Type B pancreatic cell (in vitro differentiated cells): ENCODE data around the gene DTX1. TPM values are rescaled to one million over a fixed set of nuclear protein-coding genes. Genes with fewer than 3 reads are reported as not detected.
A peak's percentile ranks its signal among the peaks of the same experiment; 100 is the strongest.

ENCODE experiments used
- DNase-seq: peaks from one replicate; pipeline ENCODE4 v3.0.0; 2021; ENCODE audit warnings: mixed read lengths; ENCODE audit not compliant: unreplicated experiment; ENCODE audit errors: extremely low spot score
- H3K27ac Mint-ChIP-seq: 2 replicates; pipeline ENCODE4 v1.8.0; 2021; ENCODE audit warnings: mild to moderate bottlenecking, mixed read lengths
- H3K27me3 Mint-ChIP-seq: 2 replicates; pipeline ENCODE4 v1.8.0; 2021; ENCODE audit warnings: mixed read lengths
- H3K36me3 Mint-ChIP-seq: 2 replicates; pipeline ENCODE4 v1.8.0; 2021; ENCODE audit warnings: mixed read lengths
- H3K4me1 Mint-ChIP-seq: one replicate; pipeline ENCODE4 v1.8.0; 2021; ENCODE audit warnings: mixed read lengths; ENCODE audit not compliant: unreplicated experiment
- H3K4me3 Mint-ChIP-seq: 2 replicates; pipeline ENCODE4 v1.8.0; 2021; ENCODE audit warnings: mild to moderate bottlenecking, mixed read lengths
- H3K9me3 Mint-ChIP-seq: 2 replicates; pipeline ENCODE4 v1.8.0; 2021; ENCODE audit warnings: mixed read lengths
- total RNA-seq: library from RNA; stranded (reverse); gene quantifications from 2 replicates; pipeline ENCODE4 v1.2.1, GENCODE V29; 2021; ENCODE audit warnings: low replicate concordance
- TF ChIP-seq, protein P1 (sequence below): fragments of 200-600 bp; sonication (generic); conservative IDR thresholded peaks from 2 replicates; pipeline ENCODE4 v1.5.0; 2021; ENCODE audit warnings: antibody characterized with exemption, mild to moderate bottlenecking

DTX1 gene
- total RNA-seq, 1 donor from 2014 or later, result 2.4 TPM

DNA sequence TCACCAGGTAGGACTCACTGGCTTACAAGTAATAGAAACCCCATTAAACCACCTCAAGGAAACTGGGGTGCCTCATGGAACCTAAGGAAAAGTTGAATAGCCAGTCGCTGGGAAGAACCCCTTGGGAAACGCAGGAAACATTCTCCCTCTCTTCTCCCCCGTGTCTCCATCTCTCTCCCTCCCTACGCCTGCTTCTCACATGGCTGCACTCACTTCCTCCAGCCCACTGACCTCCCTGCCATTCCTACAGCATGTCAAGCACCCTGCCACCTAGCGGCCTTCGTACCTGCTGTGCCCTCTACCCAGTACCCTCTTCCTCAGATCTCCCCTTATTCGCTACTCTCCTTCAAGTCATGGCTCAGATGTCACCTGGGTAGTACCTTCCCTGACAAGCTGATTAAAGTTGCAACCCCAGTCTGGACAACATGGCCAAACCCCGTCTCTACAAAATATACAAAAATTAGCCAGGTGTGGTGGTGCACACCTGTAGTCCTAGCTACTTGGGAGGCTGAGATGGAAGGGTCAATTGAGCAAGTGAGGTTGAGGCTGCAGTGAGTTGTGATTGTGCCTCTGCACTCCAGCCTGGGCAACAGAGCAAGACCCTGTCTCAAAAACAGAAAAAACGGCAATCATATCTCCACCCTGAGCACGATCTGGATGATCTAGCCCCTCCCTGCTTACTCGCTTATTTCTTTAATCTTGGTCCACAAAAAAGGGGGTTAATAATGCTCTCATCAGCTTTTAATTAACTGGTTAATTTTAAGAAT lies 6.4 kb upstream of the DTX1 start:
- TF ChIP-seq, protein P1, sequence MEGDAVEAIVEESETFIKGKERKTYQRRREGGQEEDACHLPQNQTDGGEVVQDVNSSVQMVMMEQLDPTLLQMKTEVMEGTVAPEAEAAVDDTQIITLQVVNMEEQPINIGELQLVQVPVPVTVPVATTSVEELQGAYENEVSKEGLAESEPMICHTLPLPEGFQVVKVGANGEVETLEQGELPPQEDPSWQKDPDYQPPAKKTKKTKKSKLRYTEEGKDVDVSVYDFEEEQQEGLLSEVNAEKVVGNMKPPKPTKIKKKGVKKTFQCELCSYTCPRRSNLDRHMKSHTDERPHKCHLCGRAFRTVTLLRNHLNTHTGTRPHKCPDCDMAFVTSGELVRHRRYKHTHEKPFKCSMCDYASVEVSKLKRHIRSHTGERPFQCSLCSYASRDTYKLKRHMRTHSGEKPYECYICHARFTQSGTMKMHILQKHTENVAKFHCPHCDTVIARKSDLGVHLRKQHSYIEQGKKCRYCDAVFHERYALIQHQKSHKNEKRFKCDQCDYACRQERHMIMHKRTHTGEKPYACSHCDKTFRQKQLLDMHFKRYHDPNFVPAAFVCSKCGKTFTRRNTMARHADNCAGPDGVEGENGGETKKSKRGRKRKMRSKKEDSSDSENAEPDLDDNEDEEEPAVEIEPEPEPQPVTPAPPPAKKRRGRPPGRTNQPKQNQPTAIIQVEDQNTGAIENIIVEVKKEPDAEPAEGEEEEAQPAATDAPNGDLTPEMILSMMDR, result peak; percentile 53
- Mint-ChIP-seq H3K4me1 (no peaks in the 10 kb centered on the region), H3K36me3 (no peaks in the 10 kb centered on the region), H3K9me3 (no peaks in the 10 kb centered on the region), H3K4me3 (no peak overlapping the region), H3K27ac (no peak overlapping the region), H3K27me3 (peaks cover 88% of the 10 kb centered on the region)
- no peak for DNase-seq

DNA sequence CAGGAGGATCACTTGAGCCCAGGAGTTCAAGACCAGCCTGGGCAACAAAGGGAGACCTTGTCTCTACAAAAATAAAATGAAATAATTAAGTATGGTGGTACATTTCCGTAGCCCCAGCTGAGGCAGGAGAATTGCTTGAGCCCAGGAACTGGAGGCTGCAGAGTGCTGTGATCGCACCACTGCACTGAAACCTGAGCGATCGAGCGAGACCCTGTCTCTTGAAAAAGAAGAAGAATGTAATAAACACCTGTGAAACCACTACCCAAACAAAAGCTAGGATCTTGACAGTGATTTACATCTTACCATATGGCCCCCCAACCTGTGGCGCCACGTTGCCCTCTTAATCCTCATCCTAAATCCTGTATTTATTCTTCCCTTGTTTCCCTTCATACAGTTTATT lies 5.7 kb upstream of the DTX1 start:
- no peaks in the 10 kb centered on the region for H3K36me3 Mint-ChIP-seq
- peaks cover 88% of the 10 kb centered on the region for H3K27me3 Mint-ChIP-seq
- no peak overlapping the region for H3K4me3 Mint-ChIP-seq
- no peaks in the 10 kb centered on the region for H3K9me3 Mint-ChIP-seq
- H3K4me1 Mint-ChIP-seq, result no peaks in the 10 kb centered on the region
- TF ChIP-seq, protein P1, result no peak
- H3K27ac Mint-ChIP-seq, result no peak overlapping the region
- DNase-seq, result no peak

DNA sequence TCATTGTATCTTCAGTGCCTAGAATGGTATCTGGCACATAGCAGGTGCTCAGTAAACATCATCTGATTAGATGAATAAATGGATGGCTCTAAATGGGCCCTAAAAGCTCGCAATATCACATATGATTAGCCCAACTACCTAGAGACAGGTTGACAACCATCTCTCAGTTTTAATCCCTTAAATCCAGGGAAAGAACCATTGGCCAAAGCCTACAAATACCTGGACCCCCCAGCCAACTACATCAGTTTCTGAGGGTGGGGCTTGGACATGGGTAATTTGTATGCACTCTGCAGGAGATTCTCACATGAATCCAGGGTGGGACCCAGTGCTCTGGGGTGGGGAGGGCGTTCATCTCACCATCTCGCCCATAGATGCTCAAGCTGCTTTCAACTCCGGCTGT lies 4.8 kb upstream of the DTX1 start:
- no peak overlapping the region for H3K27ac Mint-ChIP-seq
- H3K9me3 Mint-ChIP-seq, result no peaks in the 10 kb centered on the region
- H3K27me3 Mint-ChIP-seq, result peaks cover 89% of the 10 kb centered on the region

DNA sequence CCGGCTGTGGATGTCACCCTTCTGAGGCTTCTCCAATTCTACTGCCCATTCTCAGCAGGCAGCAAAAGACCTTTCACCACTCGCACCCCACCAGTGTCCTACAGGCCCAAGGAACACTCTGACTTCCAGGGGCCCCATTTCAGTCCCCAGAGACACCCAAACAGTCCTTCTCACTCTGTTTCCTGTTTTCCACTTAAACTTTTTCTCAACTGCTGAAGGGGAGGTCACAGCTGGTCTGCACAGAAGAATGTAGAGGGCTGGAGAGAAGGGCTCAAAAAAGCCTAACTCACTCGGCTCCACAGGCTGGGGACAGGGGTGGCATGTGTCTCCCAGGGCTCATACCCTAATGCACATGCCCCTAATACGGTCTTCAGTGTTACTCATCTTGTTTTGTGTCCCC lies 4.2 kb upstream of the DTX1 start:
- TF ChIP-seq, protein P1, result no peak
- Mint-ChIP-seq H3K27me3 (peaks cover 89% of the 10 kb centered on the region), H3K4me3 (no peak overlapping the region), H3K36me3 (no peaks in the 10 kb centered on the region), H3K9me3 (no peaks in the 10 kb centered on the region), H3K4me1 (no peaks in the 10 kb centered on the region), H3K27ac (no peak overlapping the region)
- DNase-seq, result no peak

More for the DNA sequence above, 4.8 kb upstream of the DTX1 start:
- no peaks in the 10 kb centered on the region for H3K36me3 Mint-ChIP-seq
- H3K4me1 Mint-ChIP-seq, result no peaks in the 10 kb centered on the region
- DNase-seq, result no peak
- TF ChIP-seq, protein P1, result no peak
- H3K4me3 Mint-ChIP-seq, result no peak overlapping the region

DNA sequence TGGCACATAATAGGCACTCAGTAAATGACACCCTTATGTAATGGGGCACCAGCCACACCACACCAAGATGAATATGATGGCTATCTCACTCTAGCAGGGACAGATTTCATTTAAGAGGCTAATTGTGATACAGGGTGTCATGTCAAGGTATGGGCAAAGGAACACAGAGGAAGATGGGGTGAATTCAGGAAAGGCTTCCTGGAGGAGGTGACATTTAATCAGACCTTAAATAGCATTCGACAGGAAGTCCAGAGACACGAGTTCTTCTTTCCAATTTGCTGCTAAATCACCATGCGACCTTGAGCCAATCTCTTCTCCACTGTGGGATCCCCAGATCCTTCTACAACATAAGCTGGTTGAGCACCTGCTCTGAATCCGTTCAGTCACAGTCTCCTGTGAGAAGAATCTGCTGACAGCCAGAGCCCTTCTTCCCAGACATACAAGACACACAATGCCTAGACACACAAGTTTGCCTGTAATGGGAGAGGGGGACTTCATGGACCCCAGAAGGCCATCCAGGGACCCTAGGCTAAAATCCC lies 1.5 kb upstream of the DTX1 start:
- no peaks in the 10 kb centered on the region for H3K36me3 Mint-ChIP-seq
- peak overlapping the region; percentile 51 for H3K4me3 Mint-ChIP-seq
- peaks cover 71% of the 10 kb centered on the region for H3K27me3 Mint-ChIP-seq
- no peak for DNase-seq
- TF ChIP-seq, protein P1, result no peak
- no peaks in the 10 kb centered on the region for H3K4me1 Mint-ChIP-seq
- no peak overlapping the region for H3K27ac Mint-ChIP-seq
- no peaks in the 10 kb centered on the region for H3K9me3 Mint-ChIP-seq
